Endothelial cell of umbilical vein (primary cell): ENCODE results near the gene P3H2.

Experiments
- EZH2 ChIP-seq: IDR thresholded peaks from 2 replicates; pipeline ENCODE4 v1.6.1; 2012; ENCODE audit warnings: borderline replicate concordance, low read depth, mild to moderate bottlenecking, moderate library complexity, low read length, inconsistent platforms; ENCODE audit not compliant: severe bottlenecking
- GATA2 ChIP-seq: IDR thresholded peaks from 2 replicates; pipeline ENCODE4 v1.7.0; 2011; ENCODE audit warnings: low read depth, mild to moderate bottlenecking, moderate library complexity, mixed read lengths, low read length; ENCODE audit not compliant: insufficient read length, insufficient read depth
- JUN ChIP-seq: IDR thresholded peaks from 2 replicates; pipeline ENCODE4 v1.6.1; 2011; ENCODE audit warnings: borderline replicate concordance, low read depth; ENCODE audit not compliant: insufficient read length, insufficient read depth
- MYC ChIP-seq: IDR thresholded peaks from one replicate; pipeline ENCODE4 v1.6.1; 2011; ENCODE audit warnings: mild to moderate bottlenecking, low read depth, low read length
- POLR2A ChIP-seq: IDR thresholded peaks from 2 replicates; pipeline ENCODE4 v1.6.1; 2012; ENCODE audit warnings: low read depth, mild to moderate bottlenecking, control low read depth, low read length
- POLR2AphosphoS5 ChIP-seq: IDR thresholded peaks from 2 replicates; pipeline ENCODE4 v1.6.1; 2012; ENCODE audit warnings: low read depth, mild to moderate bottlenecking, control low read depth, low read length, moderate library complexity; ENCODE audit not compliant: insufficient read depth
- TF ChIP-seq, protein P1 (sequence below), 2 donors: IDR thresholded peaks; 1 replicate in 1 of 2; 2 replicates in 1 of 2; pipeline ENCODE4 v1.5.1; 2011; ENCODE audit warnings: low read length in 2 of 2, mild to moderate bottlenecking in 2 of 2, moderate library complexity in 2 of 2, control low read depth in 1 of 2, inconsistent platforms in 1 of 2, low read depth in 1 of 2; ENCODE audit not compliant: insufficient read depth in 1 of 2; ENCODE audit errors: extremely low read depth in 1 of 2
- TF ChIP-seq, protein P2 (sequence below): IDR thresholded peaks from 2 replicates; pipeline ENCODE4 v1.6.1; 2011; ENCODE audit not compliant: insufficient read depth, insufficient read length

DNA sequence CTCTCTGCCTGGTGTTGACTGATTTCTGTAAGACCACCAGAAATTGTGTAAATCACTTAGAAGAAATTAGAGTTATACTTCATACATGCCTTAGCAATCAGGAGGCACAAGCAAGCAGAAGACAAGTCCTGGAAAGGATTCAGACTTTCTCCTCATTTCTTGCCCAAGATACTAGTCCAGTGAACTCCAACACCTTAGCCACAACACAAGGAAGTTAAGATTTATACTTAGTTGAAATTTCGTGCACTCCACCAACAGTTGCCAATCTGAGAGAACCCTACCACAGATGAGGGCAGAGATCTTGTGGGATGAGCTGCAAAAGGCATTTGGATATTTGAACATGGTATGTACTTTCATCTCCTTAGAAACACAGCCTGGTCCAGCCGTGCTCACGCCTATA is 2.3 kb downstream of the P3H2 start:
- TF ChIP-seq, protein P1, sequence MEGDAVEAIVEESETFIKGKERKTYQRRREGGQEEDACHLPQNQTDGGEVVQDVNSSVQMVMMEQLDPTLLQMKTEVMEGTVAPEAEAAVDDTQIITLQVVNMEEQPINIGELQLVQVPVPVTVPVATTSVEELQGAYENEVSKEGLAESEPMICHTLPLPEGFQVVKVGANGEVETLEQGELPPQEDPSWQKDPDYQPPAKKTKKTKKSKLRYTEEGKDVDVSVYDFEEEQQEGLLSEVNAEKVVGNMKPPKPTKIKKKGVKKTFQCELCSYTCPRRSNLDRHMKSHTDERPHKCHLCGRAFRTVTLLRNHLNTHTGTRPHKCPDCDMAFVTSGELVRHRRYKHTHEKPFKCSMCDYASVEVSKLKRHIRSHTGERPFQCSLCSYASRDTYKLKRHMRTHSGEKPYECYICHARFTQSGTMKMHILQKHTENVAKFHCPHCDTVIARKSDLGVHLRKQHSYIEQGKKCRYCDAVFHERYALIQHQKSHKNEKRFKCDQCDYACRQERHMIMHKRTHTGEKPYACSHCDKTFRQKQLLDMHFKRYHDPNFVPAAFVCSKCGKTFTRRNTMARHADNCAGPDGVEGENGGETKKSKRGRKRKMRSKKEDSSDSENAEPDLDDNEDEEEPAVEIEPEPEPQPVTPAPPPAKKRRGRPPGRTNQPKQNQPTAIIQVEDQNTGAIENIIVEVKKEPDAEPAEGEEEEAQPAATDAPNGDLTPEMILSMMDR (IDR thresholded peaks at IDR 0.05; ENCODE audit: extremely low read depth in 1 of 2, insufficient read depth in 1 of 2, low read depth in 1 of 2, low read length in 2 of 2), result no peak
- no peak for TF ChIP-seq POLR2A
- TF ChIP-seq POLR2AphosphoS5, result no peak
- TF ChIP-seq JUN, result no peak
- TF ChIP-seq EZH2, result no peak
- TF ChIP-seq, protein P2, sequence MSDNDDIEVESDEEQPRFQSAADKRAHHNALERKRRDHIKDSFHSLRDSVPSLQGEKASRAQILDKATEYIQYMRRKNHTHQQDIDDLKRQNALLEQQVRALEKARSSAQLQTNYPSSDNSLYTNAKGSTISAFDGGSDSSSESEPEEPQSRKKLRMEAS, result no peak
- no peak for TF ChIP-seq MYC
- no peak for TF ChIP-seq GATA2
